PFSK-1 (cell line): ENCODE results near the gene MBOAT7.

Experiments used
- FOXP2 ChIP-seq: optimal IDR thresholded peaks from 2 replicates; pipeline ENCODE3; 2011; ENCODE audit warnings: borderline replicate concordance, control low read depth, inconsistent platforms; ENCODE audit not compliant: insufficient read depth; ENCODE audit errors: extremely low read length, extremely low read depth
- POLR2AphosphoS5 ChIP-seq: IDR thresholded peaks from 2 replicates; pipeline ENCODE4 v1.6.1; 2012; ENCODE audit warnings: low read depth, mild to moderate bottlenecking, control low read depth, low read length, moderate library complexity
- SIN3A ChIP-seq: IDR thresholded peaks from 2 replicates; pipeline ENCODE4 v1.6.1; 2012; ENCODE audit warnings: mild to moderate bottlenecking, low read length, moderate library complexity, borderline replicate concordance; ENCODE audit not compliant: insufficient read depth
- TAF1 ChIP-seq: IDR thresholded peaks from 2 replicates; pipeline ENCODE4 v1.6.1; 2012; ENCODE audit warnings: low read length, control low read depth, borderline replicate concordance; ENCODE audit not compliant: insufficient read depth
- TF ChIP-seq, protein P1 (sequence below), 2 experiments: IDR thresholded peaks; 2 replicates each; pipeline versions ENCODE4 v1.6.1 to v1.8.0; 2011 to 2012; ENCODE audit warnings: low read depth in 2 of 2, low read length in 2 of 2, control low read depth in 1 of 2, inconsistent platforms in 1 of 2, mild to moderate bottlenecking in 1 of 2, moderate library complexity in 1 of 2; ENCODE audit not compliant: insufficient read depth in 1 of 2

The MBOAT7 gene

DNA sequence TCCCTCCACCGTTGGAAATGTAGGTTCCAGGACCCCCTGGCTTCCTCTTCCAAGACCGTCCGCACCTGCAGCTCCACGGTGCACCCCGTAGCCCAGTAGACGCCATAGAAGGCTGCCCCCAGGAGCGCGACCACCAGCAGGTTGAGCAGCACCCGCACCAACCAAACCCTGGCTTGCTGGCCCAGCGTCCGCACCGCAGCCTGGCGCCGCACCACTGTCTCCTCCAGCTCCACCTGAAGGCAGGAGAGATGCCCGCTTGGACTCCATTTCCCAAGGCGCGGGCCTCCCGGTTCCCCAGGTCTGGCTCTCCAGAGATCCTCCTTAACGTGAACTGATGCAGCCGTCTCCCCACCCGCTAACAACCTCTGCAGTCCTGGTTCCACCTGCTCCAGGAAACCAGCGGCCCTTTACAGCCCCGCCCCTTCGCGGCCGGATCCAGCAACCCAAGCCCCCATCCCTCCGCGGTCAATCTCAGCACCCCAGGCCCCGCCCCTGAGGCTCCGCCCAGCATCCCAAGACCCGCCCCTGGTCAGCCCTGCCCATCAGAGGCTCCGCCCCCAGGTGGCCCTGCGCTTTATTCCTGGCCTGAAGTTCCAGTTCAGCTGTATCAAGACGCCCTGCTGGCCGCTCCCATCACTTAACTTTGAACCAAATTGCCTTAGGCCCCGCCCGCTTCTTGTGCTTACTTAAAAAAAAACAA, 24.9 kb downstream of the MBOAT7 start:
- no peak for TF ChIP-seq POLR2AphosphoS5
- TF ChIP-seq, protein P1, sequence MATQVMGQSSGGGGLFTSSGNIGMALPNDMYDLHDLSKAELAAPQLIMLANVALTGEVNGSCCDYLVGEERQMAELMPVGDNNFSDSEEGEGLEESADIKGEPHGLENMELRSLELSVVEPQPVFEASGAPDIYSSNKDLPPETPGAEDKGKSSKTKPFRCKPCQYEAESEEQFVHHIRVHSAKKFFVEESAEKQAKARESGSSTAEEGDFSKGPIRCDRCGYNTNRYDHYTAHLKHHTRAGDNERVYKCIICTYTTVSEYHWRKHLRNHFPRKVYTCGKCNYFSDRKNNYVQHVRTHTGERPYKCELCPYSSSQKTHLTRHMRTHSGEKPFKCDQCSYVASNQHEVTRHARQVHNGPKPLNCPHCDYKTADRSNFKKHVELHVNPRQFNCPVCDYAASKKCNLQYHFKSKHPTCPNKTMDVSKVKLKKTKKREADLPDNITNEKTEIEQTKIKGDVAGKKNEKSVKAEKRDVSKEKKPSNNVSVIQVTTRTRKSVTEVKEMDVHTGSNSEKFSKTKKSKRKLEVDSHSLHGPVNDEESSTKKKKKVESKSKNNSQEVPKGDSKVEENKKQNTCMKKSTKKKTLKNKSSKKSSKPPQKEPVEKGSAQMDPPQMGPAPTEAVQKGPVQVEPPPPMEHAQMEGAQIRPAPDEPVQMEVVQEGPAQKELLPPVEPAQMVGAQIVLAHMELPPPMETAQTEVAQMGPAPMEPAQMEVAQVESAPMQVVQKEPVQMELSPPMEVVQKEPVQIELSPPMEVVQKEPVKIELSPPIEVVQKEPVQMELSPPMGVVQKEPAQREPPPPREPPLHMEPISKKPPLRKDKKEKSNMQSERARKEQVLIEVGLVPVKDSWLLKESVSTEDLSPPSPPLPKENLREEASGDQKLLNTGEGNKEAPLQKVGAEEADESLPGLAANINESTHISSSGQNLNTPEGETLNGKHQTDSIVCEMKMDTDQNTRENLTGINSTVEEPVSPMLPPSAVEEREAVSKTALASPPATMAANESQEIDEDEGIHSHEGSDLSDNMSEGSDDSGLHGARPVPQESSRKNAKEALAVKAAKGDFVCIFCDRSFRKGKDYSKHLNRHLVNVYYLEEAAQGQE (IDR thresholded peaks at IDR 0.05; ENCODE audit: insufficient read depth in 1 of 2, low read depth in 2 of 2, low read length in 2 of 2): no peak

DNA sequence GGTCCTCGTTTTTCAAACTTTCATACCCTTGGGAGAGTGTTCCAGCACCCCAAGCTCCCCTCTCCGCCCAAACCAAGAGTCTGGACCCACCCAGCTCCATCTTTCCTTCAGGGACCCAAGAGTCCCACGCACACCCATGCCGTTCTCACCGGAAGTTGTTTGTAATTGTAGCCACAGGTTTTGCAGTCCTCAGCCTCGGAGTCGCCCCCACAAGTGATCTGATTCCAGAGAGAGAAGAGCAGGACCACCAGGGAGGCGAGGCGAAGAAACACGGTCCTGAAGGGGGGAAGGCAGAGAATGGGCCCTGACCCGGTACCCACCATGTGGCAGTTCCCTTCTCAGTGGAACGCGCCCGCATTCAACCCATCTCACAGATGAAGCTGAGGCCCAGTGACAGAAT, 26.5 kb downstream of the MBOAT7 start:
- TF ChIP-seq TAF1 (no peak), POLR2AphosphoS5 (no peak), SIN3A (no peak), FOXP2 (no peak)

DNA sequence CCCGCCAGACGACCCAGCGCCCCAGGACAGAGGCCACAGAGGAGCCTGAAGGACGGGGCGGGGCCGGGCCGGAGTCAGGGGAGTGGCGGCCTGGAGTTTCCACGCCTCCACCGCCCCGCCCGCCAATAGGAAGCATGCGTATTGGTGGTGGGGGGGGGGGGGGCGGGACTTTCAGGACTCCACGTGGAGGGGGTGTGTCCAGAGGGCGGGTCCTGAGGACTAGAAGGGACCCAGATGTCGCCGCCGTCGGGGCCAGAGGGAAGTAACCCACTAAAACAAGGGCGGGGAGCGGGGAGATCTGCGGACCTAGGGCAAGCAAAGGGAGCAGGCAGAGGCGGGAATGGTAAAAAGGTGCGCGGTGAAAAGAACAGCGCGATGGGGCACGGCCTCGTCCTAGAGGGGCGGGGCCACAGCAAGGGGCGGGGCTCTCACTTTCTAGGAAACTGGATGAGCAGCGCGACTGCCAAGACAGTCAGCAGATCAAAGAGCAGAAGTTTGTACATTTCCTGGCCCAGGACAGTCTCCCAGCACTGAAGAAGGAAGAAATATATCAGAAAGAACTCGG, 27.1 kb downstream of the MBOAT7 start:
- no peak for TF ChIP-seq POLR2AphosphoS5

DNA sequence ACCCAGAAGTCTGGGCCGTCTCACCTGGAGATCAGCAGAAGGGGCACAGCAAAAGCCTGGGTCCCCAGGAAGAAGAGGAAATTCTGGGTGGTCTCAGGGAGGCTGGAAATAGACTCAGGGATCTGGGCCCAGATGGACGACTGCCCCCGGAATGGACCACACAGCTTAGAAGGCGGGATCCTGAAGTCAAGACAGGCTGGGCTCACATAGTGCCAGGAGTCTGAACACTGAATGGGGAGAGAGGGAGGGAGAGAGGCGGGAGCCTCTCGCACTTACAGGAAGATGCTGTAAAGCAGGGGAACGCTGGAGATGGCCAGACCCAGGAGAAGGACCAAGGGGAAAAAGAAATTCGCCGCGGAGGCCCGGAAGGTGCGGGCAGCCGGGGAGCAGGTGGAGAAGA, 28.5 kb downstream of the MBOAT7 start:
- TF ChIP-seq TAF1 (no peak), FOXP2 (no peak), POLR2AphosphoS5 (no peak)

DNA sequence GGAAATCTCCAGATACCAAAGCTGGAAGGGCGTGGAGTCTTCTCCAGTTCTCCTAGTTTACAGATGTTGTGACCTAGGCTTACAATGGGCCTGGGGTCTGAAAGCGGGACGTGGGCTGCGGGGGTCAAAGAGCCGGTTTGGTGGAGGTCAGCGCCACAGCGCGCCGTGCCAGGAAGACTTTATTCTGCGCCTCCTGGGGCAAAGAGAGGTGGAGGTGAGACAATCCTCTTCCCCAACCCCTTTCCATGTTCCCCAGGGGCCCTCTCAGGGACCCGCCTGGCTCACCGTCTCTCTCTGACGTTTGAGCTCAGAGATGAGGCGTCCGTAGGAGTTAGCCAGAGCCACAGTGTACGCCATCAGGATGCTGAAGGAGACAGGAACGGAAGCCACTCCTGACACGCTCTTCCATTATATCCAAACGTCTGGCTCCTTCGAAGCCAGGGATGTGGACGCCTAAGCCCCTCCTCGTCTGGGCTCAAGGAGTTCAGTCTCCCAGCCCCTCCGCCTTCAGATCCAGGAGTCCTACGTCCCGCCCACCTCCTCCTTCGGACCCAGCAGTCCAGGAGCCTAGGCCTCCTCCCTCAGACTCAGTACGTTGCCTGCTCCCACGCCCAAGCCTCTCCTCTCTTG, 29.1 kb downstream of the MBOAT7 start:
- TF ChIP-seq FOXP2 (no peak), POLR2AphosphoS5 (no peak), TAF1 (no peak), SIN3A (no peak)
- TF ChIP-seq, protein P1 (IDR thresholded peaks at IDR 0.05; ENCODE audit: insufficient read depth in 1 of 2, low read depth in 2 of 2, low read length in 2 of 2): no peak

DNA sequence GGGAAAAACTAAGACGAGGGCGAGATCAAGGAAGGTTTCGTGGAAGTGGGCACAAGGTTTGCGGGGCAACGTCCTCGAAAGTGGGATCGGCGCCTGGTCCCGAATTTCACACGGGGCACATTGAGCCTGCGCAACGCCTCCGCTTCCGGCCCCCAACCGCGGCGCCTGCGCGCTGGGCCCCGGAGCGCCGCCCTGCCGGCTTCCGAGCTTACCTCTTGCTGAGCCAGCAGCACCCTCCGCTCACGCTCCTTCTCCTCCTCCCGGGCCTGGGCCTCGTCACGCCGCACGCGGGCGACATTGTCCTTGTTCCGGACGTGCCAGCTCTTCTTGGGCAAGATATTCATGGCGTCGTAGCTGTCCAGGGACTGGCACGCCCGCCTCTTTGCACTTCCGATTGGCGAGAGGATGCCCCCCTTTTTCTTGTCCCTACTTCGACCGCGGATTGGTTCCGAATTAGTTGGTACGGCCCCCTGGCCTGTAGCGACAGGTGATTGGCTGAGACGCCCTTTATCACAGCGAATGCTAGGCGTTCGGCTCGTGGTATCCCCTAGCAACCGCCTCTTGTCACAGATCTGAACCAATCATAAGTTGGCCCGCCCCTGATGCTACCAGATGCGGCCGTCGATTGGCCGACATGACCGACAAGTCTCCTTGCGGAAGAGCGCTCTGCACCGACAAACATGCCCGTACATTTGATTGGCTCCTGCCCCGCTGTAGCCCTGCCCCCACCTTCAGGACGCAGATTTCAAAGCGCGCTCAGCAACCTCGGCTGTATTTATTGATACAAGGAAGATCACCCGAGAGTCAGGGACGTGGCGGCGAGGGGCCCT, 29.8 kb downstream of the MBOAT7 start, which contains the start of gene LENG1:
TSS of gene LENG1 (minus strand) at position 370 of the 830 bp plus-strand sequence. CDS start at position 344, 26 bp downstream.
- TF ChIP-seq FOXP2: peak; percentile 25
- 0 out of 2 replicates have a peak, but pooled peaks have one; percentile 1 for TF ChIP-seq TAF1
- TF ChIP-seq POLR2AphosphoS5: peak; percentile 63
- no peak for TF ChIP-seq SIN3A

DNA sequence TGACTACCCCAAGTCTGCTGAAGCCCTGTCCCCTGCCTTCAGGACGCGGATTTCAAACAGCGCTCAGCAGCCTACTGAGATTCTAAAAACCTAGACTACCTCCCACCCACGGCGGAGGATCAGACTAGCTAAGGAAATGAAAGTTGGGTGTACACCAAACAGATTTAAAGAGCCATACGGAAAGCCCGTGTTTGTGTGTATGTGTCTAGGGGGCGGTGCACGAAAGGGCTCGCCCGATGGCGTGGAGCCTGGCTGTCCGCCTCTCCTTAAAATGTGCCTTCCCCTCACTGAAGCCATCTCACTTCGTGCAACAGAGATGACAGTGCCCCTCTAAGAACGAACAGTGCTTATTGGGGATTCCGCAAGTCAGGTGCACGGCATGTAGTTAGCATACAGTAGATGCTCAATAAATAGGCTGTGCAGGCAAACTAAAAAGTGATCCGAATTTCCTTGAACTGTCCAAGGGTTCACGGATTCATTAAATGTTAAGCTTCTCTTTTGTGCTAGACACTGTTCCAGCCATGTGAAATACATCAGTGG, 30.5 kb downstream of the MBOAT7 start:
- no peak for TF ChIP-seq POLR2AphosphoS5
- TF ChIP-seq TAF1: 0 out of 2 replicates have a peak, but pooled peaks have one; percentile 5
